Activated T-cell treated with anti-CD3 and anti-CD28 coated beads for 48 hours (primary cell): ENCODE results near the gene CD101.
"Not testable (repeated sequence)": the region's sequence is repeated elsewhere in the genome, so short reads cannot be mapped to it uniquely, and the experiment has no call there.

Experiments
- DNase-seq: peaks from one replicate; pipeline ENCODE4 v3.0.0-alpha.2; 2020; ENCODE audit warnings: low read depth

CD101 gene, protein sequence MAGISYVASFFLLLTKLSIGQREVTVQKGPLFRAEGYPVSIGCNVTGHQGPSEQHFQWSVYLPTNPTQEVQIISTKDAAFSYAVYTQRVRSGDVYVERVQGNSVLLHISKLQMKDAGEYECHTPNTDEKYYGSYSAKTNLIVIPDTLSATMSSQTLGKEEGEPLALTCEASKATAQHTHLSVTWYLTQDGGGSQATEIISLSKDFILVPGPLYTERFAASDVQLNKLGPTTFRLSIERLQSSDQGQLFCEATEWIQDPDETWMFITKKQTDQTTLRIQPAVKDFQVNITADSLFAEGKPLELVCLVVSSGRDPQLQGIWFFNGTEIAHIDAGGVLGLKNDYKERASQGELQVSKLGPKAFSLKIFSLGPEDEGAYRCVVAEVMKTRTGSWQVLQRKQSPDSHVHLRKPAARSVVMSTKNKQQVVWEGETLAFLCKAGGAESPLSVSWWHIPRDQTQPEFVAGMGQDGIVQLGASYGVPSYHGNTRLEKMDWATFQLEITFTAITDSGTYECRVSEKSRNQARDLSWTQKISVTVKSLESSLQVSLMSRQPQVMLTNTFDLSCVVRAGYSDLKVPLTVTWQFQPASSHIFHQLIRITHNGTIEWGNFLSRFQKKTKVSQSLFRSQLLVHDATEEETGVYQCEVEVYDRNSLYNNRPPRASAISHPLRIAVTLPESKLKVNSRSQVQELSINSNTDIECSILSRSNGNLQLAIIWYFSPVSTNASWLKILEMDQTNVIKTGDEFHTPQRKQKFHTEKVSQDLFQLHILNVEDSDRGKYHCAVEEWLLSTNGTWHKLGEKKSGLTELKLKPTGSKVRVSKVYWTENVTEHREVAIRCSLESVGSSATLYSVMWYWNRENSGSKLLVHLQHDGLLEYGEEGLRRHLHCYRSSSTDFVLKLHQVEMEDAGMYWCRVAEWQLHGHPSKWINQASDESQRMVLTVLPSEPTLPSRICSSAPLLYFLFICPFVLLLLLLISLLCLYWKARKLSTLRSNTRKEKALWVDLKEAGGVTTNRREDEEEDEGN

GRCh38 chr1:117001254-117001927 is at the start of gene CD101:
TSS of gene CD101 (plus strand) at chr1:117001760. CDS start at chr1:117001818, 58 bp downstream.
- peak; percentile 15 for DNase-seq

DNA sequence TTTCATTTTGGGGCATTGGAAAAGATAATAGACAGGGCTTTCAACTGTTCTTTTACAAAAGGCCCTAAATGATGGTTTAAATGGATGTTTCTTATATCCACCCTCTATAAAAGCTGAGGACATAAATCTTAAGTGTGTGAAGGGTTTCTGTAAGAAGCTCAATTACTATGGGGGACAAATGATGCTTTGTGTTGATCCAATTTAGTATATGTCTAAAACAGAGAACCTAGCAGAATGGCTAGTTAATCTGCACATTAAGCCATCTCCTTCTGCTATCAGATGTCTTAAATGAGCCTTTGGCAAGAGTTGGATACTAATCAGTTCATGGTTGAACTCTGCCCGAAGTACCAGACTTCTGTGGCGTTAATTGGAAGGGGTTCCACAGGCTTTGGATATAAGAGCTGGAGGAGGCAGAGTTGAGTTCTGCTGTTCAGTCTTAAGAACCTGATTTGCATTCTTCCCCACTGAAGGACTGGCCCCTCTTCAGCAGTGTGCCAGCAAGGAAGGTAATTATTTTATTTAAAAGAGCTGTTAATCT is 48.8 kb upstream of the CD101 start:
- DNase-seq, result no peak

GRCh38 chr1:116954440-116954839 is 47.1 kb upstream of the CD101 start:
- DNase-seq, result no peak

DNA sequence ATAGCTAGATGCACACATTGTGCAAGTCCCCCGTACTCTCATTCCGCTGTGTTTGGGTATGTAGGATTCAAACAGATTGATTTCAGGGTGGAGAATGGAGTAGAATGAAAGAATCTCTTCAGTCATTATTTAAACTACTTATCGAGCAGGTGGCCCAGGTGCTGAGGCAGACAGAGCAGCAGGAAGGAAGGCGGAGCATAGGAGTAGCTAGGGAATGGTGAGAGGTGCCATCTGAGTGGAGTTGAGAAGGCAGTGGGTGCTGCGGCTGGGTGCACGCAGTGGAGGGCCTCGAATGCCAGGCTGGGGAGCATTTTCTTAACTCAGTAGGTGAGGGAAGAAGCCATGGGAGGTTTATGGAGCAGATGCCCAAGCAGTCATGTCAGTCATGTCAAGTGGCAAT is 45.2 kb upstream of the CD101 start:
- no peak for DNase-seq

DNA sequence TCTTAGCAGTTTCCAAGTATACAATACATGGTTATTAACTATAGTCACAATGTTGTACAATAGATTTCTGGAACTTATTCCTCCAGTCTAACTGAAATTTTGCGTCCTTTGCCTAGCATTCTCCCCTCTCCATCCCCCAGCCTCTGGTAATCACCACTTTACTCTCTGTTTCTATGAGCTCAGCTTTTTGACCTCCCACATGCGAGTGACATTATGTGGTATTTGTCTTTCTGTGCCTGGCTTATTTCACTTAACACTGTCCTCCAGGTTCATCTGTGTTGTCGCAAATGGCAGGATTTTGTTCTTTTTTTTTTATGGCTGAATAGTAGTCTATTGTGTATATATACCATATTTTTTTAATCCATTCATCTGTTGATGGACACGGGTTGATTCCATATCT is 43.9 kb upstream of the CD101 start:
- DNase-seq, result no peak

GRCh38 chr1:116958110-116958509 is 43.5 kb upstream of the CD101 start:
- no peak for DNase-seq

- no peak for DNase-seq
Observed at GRCh38 chr1:116958977-116959376, 42.6 kb upstream of the CD101 start.

DNA sequence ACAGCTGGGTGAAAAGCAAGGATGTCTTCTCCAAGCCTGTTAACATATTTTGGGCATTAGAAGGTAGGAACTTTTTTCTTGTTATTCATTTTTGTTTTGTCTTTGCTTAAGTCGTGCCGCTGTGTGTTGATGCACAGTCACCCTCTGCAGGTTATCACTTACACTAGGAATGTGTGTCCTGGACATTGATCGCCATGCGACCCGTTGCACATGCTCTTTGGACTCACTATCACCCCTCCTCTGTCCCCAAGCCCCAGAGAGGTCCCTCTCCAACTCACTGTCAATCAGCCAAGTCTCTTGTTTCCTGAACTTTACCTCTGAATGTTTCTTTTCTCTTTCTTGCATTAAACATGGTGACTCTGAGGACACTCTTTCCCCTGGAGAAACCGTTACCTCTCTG is 40.0 kb upstream of the CD101 start:
- no peak for DNase-seq

- no peak for DNase-seq
Observed at GRCh38 chr1:116962987-116963639, 38.4 kb upstream of the CD101 start.

DNA sequence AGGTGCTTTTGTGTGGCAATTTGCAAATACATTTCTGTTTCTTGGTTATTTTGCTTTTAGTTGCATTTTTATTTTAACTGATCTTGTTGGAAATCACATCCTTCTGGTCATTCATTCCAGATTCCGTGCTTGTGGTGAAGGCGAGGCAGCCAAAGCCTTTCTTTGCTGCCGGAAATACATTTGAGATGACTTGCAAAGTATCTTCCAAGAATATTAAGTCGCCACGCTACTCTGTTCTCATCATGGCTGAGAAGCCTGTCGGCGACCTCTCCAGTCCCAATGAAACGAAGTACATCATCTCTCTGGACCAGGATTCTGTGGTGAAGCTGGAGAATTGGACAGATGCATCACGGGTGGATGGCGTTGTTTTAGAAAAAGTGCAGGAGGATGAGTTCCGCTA is 34.8 kb upstream of the CD101 start:
- DNase-seq, result no peak

DNA sequence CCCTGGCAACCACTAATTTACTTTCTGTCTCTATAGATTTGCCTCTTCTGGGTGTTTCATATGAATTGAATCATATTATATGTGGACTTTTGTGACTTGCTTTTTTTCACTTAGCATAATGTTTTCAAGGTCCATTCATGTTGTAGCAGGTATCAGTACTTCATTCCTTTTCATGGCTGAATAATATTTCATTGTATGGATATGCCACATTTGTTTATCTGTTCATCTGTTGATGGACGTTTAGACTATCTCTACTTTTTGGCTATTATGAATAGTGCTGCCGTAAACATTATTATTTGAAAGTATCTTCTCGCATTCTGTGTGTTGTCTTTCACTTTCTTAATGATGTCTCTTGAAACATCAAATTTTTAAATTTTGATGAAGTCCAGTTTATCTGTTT is 32.8 kb upstream of the CD101 start:
- DNase-seq, result no peak

- DNase-seq, result no peak
Observed at GRCh38 chr1:116971258-116971860, 30.2 kb upstream of the CD101 start.

DNA sequence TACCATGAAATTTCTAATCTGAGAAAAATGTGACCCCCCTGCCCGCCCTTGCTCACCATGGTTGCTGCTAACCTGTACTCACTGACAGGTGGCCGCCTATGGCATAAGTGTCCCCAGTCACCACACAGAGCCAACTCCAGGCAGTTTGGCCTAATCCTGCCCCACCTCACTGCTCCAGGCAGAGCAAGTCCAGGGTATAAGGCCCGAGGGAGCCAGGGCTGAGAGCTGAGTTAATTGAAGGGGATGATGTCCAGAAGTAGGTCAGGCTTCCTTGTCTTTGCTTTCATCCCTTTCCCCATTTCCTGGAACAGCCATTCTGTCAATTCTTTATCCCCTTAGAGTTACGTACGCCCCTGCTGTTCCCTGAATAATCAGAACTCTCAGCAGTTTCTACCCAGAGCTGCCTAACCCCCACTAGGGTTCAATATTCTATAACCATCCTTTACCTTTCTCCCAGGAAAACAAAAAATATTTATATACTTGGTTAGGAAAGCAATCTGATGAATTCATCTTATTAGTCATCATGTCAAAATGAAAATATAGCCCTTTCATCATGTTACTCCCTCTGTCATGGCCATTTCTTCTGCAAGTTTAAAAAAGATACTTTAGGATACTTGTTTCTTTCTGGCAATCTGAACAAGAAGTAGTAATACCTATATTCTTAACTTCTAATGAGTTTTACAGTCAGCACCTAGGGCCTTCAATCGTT is 29.4 kb upstream of the CD101 start:
- DNase-seq, result no peak

DNA sequence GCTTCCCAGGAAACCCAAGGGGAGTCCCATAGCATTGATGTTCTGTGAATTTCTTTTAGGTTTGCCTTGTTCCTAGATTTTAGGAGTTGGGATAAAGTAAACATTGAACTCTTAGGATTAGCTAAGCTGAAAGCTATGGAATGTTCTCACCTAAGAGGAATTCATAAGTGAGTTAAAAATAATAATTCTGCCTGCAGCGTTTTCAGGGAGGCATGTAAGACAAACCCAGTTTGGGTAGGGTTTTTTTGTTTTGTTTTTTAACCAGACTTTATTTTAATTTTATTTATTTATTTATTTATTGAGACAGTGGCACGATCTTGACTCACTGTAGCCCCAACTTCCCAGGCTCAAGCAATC is 28.9 kb upstream of the CD101 start:
- DNase-seq, result no peak

GRCh38 chr1:116980309-116980708 is 21.3 kb upstream of the CD101 start:
- DNase-seq, result not testable (repeated sequence)

DNA sequence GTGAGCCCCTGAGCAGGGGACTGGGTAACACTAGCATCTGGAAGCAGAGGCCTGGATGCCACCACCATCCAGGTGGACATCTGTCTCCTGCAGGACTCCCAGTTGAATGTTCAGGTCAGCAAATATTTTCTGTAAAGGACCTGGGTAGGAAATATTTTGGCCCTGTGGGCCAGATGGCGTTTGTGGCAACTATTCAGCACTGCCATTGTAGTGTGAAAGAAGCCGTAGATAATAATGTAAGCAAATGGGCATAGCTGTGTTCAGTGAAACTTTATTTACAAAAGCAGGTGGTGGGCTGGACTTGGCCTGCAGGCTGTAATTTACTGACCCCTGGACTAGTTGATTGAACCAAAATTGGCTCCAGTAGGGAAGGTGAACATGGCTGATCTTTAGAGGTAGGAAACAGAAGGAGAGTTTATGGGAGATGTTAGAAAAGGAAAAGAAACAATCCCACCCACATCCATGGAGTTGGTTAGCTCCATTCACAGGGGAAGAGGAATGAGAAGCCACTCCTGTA is 20.0 kb upstream of the CD101 start:
- DNase-seq, result no peak

- DNase-seq, result no peak
Observed at GRCh38 chr1:116982319-116983004, 19.1 kb upstream of the CD101 start.

GRCh38 chr1:116983112-116983511 is 18.4 kb upstream of the CD101 start:
- DNase-seq, result no peak

DNA sequence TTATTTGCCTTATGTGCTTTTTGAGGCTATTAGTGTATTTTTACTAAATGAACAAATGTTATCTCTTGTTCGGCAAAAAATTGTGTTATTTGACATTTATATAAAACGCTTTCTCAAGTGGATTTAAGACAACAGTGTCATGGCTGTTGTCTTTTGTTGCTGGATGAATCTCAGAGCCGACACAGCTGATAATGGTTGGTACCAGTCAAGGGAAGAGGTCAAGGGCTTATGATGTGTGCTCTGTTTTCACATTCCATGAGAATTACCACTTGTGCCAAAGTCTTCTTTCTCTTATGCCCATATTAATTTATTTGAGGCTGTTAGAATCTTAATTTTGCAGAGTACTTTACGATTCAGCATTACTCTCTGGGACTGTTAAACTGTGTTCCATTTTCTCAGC is 17.9 kb upstream of the CD101 start:
- no peak for DNase-seq
